ENCODE measurements around the gene NEDD8. TPM values are rescaled to one million over a fixed set of nuclear protein-coding genes. Genes with fewer than 3 reads are reported as not detected.

Gene NEDD8
- total RNA-seq, 2 experiments from 2014 or later: 187 to 217 TPM

DNA sequence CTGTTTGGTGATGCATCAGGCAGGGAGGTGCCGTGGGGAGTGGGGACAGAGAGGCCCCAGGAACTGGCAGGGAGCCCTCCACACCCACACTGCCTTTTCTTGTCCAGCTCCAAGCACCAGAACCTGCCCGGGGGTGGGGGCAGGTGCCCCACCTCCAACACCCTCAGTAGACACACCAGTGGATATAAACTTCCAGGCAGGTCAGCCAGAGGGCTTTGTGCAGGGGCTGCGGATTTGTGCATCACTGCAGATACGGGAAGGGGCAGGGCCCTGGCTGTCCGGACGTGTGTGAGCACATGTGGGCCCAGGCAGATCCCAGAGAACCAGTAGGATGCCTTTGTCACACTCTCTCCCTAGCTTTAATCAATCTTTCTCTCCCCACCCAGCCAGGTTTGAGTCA is 32.1 kb upstream of the NEDD8 start:
- ATAC-seq (no peak), DNase-seq (no peak)
- ChIA-PET POLR2A (no interaction called here), CTCF (interaction anchor here (0.6 to 2.0 kb wide), 4 partner anchors 16 to 145 kb away, joined by 3 to 9 read pairs (median 4); no protein-coding TSS in a partner anchor)
- H3K36me3 Mint-ChIP-seq (ENCODE audit: low read depth): peaks cover 24% of the 10 kb centered on the region
- no peaks in the 10 kb centered on the region for H3K4me1 Mint-ChIP-seq
- no peaks in the 10 kb centered on the region for H3K27me3 Mint-ChIP-seq
- intact Hi-C loops (cut with DNase I, micrococcal nuclease): no loop called here
- H3K4me3 Mint-ChIP-seq: no peak overlapping the region
- H3K27ac Mint-ChIP-seq: no peak overlapping the region
- H3K9me3 Mint-ChIP-seq (ENCODE audit: low read depth): no peaks in the 10 kb centered on the region

DNA sequence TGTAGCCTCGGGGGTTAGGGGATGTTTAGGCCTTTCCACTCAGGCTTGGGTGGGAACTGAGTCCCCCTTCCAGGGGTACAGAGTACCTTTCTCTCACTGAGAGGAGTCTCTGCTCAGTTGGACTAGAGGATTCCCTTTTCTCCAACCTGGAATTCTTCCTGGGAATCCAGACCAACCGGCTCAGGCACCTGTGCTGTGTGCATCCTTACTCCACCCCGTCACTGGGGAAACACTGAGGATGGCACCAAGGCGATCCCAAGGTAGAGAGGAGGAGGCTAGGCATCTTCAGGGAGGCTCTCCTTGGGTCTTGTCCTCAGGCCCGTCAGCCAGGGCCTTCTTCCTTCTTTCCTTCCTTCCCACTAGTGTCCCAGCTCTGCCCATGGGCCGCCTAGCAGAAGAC is 31.7 kb upstream of the NEDD8 start:
- Mint-ChIP-seq H3K4me3 (no peak overlapping the region), H3K9me3 (ENCODE audit: low read depth) (no peaks in the 10 kb centered on the region), H3K4me1 (no peaks in the 10 kb centered on the region), H3K27ac (no peak overlapping the region), H3K36me3 (ENCODE audit: low read depth) (peaks cover 21% of the 10 kb centered on the region), H3K27me3 (no peaks in the 10 kb centered on the region)
- intact Hi-C loops (cut with DNase I, micrococcal nuclease): no loop called here
- no peak for DNase-seq
- ChIA-PET CTCF (interaction anchor here (0.6 to 2.0 kb wide), 4 partner anchors 17 to 145 kb away, joined by 3 to 9 read pairs (median 3); partner anchors contain the start of gene CIDEB), POLR2A (no interaction called here)
- ATAC-seq: no peak

DNA sequence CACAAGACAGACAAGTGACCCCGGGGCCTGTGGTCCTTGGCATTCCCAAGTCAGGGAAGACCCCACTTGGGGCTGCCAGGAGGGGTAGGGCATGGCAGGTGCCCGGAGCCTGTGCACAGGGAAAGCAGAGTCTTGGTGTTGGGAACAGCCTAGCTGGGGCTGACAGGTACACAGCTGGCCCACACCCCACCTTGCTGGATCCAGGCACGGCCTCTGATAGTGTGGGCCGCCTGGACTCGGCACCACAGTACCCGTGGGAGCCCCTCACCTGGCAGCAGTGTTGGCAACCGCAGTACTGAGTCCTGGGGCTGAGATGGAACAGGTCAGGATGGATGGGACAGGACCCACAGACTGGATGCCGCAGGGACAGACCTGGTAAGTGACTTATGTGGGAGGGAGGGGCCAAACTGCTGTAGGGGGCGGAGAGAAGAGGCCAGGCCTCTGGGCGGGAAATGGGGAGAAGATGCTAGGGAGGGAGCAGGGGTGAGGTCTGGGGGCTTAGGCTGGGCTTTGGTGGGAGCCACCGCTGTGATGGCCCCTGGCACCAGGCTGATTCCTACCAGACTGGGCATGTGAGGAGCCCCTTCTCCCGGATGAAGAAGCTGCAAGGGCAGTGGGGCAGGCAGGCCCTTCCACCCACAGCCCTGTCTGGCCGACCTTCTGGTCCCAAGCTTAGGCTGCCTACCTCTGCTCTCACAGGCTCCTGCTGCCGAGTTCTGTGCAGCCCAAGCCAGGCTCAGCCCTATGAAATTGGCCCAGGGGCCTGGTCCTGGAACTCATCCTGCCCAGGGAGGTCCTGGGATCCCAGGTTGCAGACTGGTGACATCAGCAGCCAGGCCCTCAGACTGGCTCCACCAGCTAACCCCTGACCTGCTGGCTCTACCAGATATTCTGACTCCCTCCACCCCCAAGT is 30.9 kb upstream of the NEDD8 start, which contains the start of gene TGM1:
TSS of gene TGM1 (minus strand) at position 357 of the 913 bp plus-strand sequence. CDS start 825 bp downstream, outside the sequence.
- H3K27ac Mint-ChIP-seq: no peak within 1 kb of the TSS
- ChIA-PET CTCF (interaction anchor here (0.5 to 2.0 kb wide), 4 partner anchors 16 to 326 kb away, joined by 3 to 9 read pairs (median 5); partner anchors contain the start of genes CIDEB and TINF2), POLR2A (no interaction called here)
- DNase-seq (no peak), ATAC-seq (no peak)
- H3K36me3 Mint-ChIP-seq (ENCODE audit: low read depth): peaks cover 17% of the 10 kb centered on the region
- no peaks in the 10 kb centered on the region for H3K27me3 Mint-ChIP-seq
- H3K4me3 Mint-ChIP-seq: no peak within 1 kb of the TSS
- H3K9me3 Mint-ChIP-seq (ENCODE audit: low read depth): no peaks in the 10 kb centered on the region
- no peaks in the 10 kb centered on the region for H3K4me1 Mint-ChIP-seq
- intact Hi-C loops (cut with DNase I, micrococcal nuclease): no loop called here

DNA sequence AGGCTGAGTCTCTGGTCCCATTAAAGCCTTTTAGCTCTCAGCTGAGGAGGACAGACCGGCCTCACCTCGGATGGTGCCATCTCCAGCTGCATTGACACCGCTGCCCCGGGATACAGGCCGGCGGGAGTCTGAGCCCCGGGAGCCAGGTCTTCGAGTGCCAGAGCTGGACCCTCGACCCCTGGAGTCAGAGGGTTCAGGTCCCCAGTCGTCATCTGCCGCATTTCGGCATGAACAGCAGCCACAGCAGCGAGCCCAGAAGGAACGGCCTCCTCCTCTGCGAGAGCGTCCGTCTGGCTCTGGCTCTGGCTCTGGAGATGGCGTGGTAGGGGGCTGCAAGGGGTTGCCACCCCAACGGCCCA is 29.8 kb upstream of the NEDD8 start:
- peaks cover 12% of the 10 kb centered on the region for H3K36me3 Mint-ChIP-seq (ENCODE audit: low read depth)
- CTCF ChIA-PET: interaction anchor here (0.8 to 0.9 kb wide), 2 partner anchors 19 to 48 kb away, joined by 3 to 7 read pairs; partner anchors contain the start of genes LTB4R2 and TINF2
- POLR2A ChIA-PET: no interaction called here
- no peak overlapping the region for H3K27ac Mint-ChIP-seq
- intact Hi-C loops (cut with DNase I, micrococcal nuclease): no loop called here
- H3K4me3 Mint-ChIP-seq: no peak overlapping the region
- DNase-seq (no peak), ATAC-seq (no peak)
- no peaks in the 10 kb centered on the region for H3K27me3 Mint-ChIP-seq
- no peaks in the 10 kb centered on the region for H3K9me3 Mint-ChIP-seq (ENCODE audit: low read depth)
- no peaks in the 10 kb centered on the region for H3K4me1 Mint-ChIP-seq

DNA sequence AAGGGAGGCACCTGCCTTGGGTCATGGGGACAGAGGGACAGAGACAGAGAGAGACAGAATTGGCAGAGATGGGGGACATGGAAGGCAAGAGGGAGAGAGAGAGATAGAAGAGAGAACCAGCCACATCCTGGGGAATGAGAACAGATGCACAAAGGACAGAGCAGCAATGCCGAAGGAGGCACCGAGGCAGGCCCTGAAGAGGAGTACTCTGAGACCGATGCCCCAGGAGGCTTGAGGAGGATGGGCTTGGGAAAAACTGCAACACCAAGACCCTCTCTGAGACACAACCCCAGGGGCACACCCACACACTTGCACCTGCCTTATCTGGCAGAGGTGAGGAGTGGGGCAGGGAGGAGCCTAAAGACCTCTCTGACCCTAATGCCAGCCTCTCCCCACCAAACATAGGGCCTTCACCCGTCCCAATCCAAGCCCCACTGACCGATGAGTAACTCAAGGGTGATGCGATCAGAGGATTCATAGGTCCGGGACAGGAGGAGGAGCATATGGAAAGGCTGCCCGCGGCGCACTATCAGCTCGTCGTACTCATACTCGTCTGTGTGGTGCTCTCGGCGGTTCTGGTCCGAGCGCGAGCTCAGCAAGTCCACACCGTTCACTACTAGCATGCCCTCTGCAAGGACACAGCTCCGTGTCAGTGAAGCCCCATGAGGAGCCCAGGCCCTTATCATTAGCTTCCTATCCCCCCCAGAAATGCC is 29.2 kb upstream of the NEDD8 start:
- POLR2A ChIA-PET: interaction anchor here (0.9 kb wide), 1 partner anchor 195 kb away, joined by 4 read pairs; no protein-coding TSS in a partner anchor

DNA sequence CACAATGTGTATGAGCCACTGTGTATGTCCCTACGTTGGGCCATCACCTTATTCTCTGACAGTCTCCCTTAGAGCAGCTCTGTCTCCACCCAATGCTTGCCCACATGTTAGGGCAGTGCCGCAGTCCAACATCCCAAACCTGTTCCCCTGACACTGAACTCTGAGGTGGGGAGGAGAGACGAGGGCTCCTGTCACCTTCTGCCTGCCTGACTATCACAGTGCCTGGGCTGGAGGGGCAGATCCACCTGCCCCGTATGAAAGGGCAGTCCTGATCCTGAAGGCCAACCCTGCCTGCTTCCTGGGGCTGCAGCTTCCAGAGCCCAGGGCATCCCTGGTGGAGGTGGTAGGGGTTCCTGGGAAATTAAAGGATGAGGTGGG is 28.6 kb upstream of the NEDD8 start:
- Mint-ChIP-seq H3K36me3 (ENCODE audit: low read depth) (peaks cover 7% of the 10 kb centered on the region), H3K27me3 (no peaks in the 10 kb centered on the region), H3K4me1 (no peaks in the 10 kb centered on the region), H3K9me3 (ENCODE audit: low read depth) (no peaks in the 10 kb centered on the region), H3K4me3 (no peak overlapping the region), H3K27ac (peak overlapping the region; percentile 31)
- DNase-seq: no peak
- ChIA-PET CTCF (no interaction called here), POLR2A (interaction anchor here (0.9 kb wide), 1 partner anchor 195 kb away, joined by 4 read pairs; no protein-coding TSS in a partner anchor)
- ATAC-seq: no peak
- intact Hi-C loops (cut with DNase I, micrococcal nuclease): no loop called here

More for the DNA sequence above, 29.2 kb upstream of the NEDD8 start:
- ATAC-seq (no peak), DNase-seq (no peak)
- intact Hi-C loops (cut with DNase I, micrococcal nuclease): no loop called here
- H3K36me3 Mint-ChIP-seq (ENCODE audit: low read depth): peaks cover 7% of the 10 kb centered on the region
- no peaks in the 10 kb centered on the region for H3K9me3 Mint-ChIP-seq (ENCODE audit: low read depth)
- H3K4me3 Mint-ChIP-seq: no peak overlapping the region
- CTCF ChIA-PET: interaction anchor here (0.8 to 0.9 kb wide), 2 partner anchors 19 to 49 kb away, joined by 3 to 7 read pairs; partner anchors contain the start of genes LTB4R2 and TINF2
- no peaks in the 10 kb centered on the region for H3K27me3 Mint-ChIP-seq
- H3K4me1 Mint-ChIP-seq: no peaks in the 10 kb centered on the region
- H3K27ac Mint-ChIP-seq: peak overlapping the region; percentile 31

DNA sequence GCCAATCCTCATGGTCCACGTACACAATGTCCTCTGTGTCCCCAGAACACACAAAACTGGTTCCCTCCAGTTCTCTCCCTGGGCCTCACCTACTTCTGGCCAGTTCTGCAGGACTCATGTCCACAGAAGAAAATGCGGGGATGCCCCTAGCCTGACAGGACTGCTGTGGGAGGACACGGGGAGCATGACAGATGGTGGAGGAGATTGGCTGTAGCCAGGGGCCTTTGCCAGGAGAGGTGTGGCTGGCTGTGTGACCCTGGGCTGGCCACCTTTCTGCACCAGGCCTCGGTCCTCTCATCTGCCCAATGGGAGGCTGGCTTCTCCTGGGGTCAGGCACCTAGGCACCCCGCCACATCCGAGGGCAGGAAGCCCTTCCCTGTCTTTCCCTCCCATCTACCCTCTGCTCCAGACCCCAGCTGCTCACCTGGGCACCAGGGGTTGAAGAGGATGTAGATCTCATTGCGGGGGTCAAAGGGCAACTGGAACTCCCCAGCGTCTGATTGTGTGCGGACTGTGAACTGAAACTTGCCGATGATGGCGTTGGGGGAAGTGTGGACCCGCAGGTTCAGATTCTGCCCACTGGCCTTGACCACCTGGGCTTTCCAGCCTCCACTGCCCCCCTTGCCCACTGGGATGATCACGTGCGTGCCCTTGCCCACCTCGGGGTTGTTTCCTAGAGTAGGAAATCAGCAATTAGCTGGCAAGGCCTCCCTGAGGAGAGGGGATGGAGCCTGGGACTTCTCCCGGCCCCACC is 28.0 kb upstream of the NEDD8 start:
- no peak for ATAC-seq
- no peaks in the 10 kb centered on the region for H3K4me1 Mint-ChIP-seq
- no peak for DNase-seq
- H3K9me3 Mint-ChIP-seq (ENCODE audit: low read depth): no peaks in the 10 kb centered on the region
- ChIA-PET POLR2A (interaction anchor here (0.9 kb wide), 1 partner anchor 194 kb away, joined by 4 read pairs; no protein-coding TSS in a partner anchor), CTCF (no interaction called here)
- no peak overlapping the region for H3K4me3 Mint-ChIP-seq
- no peak overlapping the region for H3K27ac Mint-ChIP-seq
- H3K36me3 Mint-ChIP-seq (ENCODE audit: low read depth): peaks cover 11% of the 10 kb centered on the region
- intact Hi-C loops (cut with DNase I, micrococcal nuclease): no loop called here
- no peaks in the 10 kb centered on the region for H3K27me3 Mint-ChIP-seq

DNA sequence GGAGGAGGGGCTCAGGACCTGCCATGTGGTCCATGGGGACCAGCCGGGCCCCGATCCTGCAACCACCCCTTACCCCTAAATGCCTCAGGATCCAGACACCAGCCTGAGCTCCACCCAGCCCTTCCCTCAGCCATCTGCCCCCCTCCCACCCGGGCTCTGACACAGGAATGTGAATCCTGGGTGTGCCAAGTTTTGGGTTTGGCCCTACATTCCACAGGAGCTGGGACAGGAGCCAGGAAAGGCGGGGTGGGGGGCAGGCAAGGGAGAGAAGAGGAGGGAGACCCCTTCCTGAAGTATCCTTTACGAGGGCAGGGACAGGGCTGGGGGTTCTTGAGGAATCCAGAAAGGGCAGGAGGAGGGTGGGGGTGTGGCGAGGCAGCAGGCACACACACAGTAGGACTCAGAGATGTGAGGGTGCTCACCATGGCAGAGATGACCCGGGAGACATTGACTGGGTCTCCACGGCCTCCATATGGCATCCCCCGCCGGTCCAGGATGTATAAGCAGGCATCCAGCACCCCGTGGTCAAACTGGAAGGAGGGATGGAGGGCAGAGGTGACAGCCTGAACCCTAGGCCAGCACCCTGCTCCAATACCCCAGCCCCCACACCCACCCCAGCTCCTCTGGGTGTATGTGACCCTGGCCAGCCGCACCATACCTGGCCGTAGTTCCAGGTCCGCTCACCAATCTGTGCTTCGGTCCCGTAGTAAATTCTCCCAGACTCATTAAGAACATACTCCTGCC is 27.3 kb upstream of the NEDD8 start:
- intact Hi-C loops (cut with DNase I, micrococcal nuclease): no loop called here
- Mint-ChIP-seq H3K27me3 (no peaks in the 10 kb centered on the region), H3K4me1 (no peaks in the 10 kb centered on the region), H3K27ac (no peak overlapping the region), H3K4me3 (no peak overlapping the region), H3K9me3 (ENCODE audit: low read depth) (no peaks in the 10 kb centered on the region), H3K36me3 (ENCODE audit: low read depth) (peaks cover 13% of the 10 kb centered on the region)
- POLR2A ChIA-PET: no interaction called here
- CTCF ChIA-PET: no interaction called here
- DNase-seq (no peak), ATAC-seq (no peak)

DNA sequence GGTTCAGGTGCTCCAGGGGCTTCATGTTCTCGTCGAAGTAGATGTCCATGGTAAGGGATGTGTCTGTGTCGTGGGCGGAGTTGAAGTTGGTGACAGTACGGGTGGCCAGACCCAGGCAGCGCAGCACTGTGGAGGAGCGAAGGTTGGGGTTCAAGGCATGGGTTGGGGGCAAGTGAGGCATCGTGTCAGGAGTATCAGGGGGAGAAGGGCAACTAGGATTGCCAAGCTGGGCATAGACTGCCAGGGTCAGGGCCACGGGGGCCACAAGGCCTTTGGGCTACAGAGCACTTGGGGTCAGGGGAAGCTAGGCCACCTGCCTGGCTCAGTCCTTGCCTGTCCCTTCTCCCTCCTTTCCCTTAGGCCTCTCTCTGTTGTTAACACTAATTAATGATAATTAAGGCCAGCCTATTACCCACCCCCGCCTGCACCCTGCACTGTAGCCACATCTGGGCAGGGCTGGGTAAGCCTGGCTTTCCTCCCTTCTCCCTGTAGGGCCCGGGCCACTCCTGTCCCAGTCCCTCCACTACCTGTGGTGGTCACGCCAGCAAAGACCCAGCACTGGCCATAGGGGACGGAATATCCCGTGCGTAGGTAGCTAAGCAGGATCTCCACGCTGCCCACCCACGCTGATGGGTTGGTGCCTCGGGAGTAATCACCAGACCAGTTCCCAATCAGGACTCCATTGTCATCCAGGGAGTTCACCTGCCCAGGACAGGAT is 26.5 kb upstream of the NEDD8 start:
- ATAC-seq: no peak
- DNase-seq: no peak
- ChIA-PET POLR2A (no interaction called here), CTCF (no interaction called here)
- peaks cover 17% of the 10 kb centered on the region for H3K36me3 Mint-ChIP-seq (ENCODE audit: low read depth)
- H3K4me3 Mint-ChIP-seq: no peak overlapping the region
- intact Hi-C loops (cut with DNase I, micrococcal nuclease): no loop called here
- no peaks in the 10 kb centered on the region for H3K27me3 Mint-ChIP-seq
- no peak overlapping the region for H3K27ac Mint-ChIP-seq
- no peaks in the 10 kb centered on the region for H3K4me1 Mint-ChIP-seq
- H3K9me3 Mint-ChIP-seq (ENCODE audit: low read depth): no peaks in the 10 kb centered on the region

DNA sequence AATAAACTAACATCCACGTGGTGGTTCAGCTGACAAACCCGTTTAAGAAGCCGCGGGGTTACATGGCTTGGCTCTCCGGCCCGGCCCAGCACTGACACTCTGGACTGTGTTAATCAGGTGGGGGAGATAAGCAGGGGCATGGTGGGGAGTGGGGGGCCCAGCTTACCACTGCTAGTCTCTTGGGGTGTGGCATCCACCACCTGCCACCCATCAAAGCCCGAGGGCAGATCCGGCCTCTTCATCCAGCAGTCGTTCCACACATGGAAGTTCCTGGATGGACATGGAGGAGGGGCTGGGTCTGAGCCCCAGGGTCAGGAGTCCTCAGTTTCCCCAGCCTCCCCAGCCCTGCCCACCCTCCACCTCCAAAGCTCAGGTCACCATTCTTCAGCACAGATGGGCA is 26.0 kb upstream of the NEDD8 start:
- Mint-ChIP-seq H3K4me3 (no peak overlapping the region), H3K27me3 (no peaks in the 10 kb centered on the region), H3K27ac (no peak overlapping the region), H3K36me3 (ENCODE audit: low read depth) (peaks cover 18% of the 10 kb centered on the region), H3K4me1 (no peaks in the 10 kb centered on the region), H3K9me3 (ENCODE audit: low read depth) (no peaks in the 10 kb centered on the region)
- DNase-seq (no peak), ATAC-seq (no peak)
- intact Hi-C loops (cut with DNase I, micrococcal nuclease): no loop called here
- ChIA-PET POLR2A (no interaction called here), CTCF (no interaction called here)

Data from activated CD4-positive, alpha-beta T cell treated with anti-CD3 and anti-CD28 coated beads for 36 hours (primary cell).